Fibroblast of villous mesenchyme (primary cell): ENCODE measurements around the gene CCDC57. TPM values are rescaled to one million over a fixed set of nuclear protein-coding genes. Genes with fewer than 3 reads are reported as not detected.
A peak's percentile ranks its signal among the peaks of the same experiment; 100 is the strongest.

Experiments used
- DNase-seq: peaks from one replicate; pipeline ENCODE4 v3.0.0-alpha.2; 2010; ENCODE audit warnings: low read depth
- H3K4me3 ChIP-seq: 2 replicates; pipeline ENCODE4 v1.5.1; 2011; ENCODE audit warnings: low read depth, mild to moderate bottlenecking, low read length
- total RNA-seq: library from RNA; depleted of rRNA; stranded (reverse); fragments of >200 nt; gene quantifications from 2 replicates; pipeline ENCODE4 v1.2.3, GENCODE V29; 2012
- TF ChIP-seq, protein P1 (sequence below): IDR thresholded peaks from 2 replicates; pipeline ENCODE4 v1.5.1; 2012; ENCODE audit warnings: low read depth, mild to moderate bottlenecking, low read length; ENCODE audit not compliant: insufficient read depth

Gene CCDC57
- total RNA-seq, 1 donor, result 19.9 TPM

DNA sequence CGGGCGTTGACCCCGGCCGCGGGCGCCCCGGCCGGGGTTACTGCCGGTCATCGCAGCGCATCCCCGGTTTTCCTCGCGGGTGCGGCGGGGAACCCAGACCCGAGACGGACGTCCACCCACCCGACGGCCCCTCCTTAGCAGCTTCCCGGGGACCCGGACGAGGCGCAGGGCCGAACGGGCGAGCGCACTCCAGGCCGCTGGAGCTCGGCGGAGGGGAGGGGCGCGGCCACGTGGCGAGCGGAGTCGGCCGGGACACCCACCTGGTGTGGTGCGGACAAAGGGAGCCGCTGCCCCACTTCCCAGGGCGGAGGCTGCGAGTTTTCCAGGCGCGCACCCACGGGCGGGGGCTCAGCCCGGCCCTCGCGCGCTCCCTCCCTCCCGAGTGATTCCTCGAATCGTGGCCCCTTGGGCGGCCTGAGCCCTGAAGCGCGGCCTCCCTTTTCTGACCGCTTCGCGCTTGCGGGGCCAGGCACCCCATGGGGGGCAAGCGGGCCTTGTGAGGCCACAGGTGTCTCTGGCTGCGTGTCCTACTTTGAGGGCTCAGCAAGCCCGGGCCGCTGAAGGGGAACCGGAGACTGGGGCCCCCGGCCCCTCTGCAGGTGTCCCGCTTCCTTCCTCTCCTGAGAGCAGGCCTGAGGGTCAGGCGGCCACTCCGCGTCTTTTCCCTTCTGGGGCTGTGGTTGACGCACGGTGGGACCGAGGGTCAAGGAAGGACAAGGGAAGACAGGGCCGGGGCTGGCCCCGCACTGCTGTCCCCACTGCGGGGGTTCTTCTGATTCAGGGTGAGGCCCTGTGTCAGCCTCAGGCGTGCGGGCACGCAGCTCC, 113.5 kb downstream of the CCDC57 start:
- TF ChIP-seq, protein P1, sequence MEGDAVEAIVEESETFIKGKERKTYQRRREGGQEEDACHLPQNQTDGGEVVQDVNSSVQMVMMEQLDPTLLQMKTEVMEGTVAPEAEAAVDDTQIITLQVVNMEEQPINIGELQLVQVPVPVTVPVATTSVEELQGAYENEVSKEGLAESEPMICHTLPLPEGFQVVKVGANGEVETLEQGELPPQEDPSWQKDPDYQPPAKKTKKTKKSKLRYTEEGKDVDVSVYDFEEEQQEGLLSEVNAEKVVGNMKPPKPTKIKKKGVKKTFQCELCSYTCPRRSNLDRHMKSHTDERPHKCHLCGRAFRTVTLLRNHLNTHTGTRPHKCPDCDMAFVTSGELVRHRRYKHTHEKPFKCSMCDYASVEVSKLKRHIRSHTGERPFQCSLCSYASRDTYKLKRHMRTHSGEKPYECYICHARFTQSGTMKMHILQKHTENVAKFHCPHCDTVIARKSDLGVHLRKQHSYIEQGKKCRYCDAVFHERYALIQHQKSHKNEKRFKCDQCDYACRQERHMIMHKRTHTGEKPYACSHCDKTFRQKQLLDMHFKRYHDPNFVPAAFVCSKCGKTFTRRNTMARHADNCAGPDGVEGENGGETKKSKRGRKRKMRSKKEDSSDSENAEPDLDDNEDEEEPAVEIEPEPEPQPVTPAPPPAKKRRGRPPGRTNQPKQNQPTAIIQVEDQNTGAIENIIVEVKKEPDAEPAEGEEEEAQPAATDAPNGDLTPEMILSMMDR, result no peak
- no peak for DNase-seq
- peak overlapping the region; percentile 55 for H3K4me3 ChIP-seq

GRCh38 chr17:82098169-82098938, 114.3 kb downstream of the CCDC57 start, which contains the start of gene FASN:
TSS of gene FASN (minus strand) at chr17:82098236. CDS start at chr17:82096445, 1,791 bp downstream.
- peak; percentile 96 for DNase-seq
- TF ChIP-seq, protein P1, result peak; percentile 29

DNA sequence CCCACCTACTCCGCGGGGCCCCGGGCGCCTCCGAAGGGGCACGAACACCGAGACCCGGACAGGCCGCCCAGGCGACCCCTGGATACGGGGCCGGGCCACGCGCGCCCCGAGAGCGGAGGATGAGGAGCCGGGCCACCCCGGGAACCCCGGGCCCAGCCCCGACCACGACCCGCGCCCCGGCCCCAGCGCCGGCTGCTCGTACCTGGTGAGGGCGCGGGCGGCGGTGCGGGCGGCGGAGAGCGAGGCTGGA, 114.8 kb downstream of the CCDC57 start:
- DNase-seq, result no peak
- TF ChIP-seq, protein P1, result no peak
- H3K4me3 ChIP-seq, result peak overlapping the region; percentile 72

More at GRCh38 chr17:82098169-82098938, 114.3 kb downstream of the CCDC57 start, which contains the start of gene FASN:
- peak within 1 kb of the TSS; percentile 72 for H3K4me3 ChIP-seq

DNA sequence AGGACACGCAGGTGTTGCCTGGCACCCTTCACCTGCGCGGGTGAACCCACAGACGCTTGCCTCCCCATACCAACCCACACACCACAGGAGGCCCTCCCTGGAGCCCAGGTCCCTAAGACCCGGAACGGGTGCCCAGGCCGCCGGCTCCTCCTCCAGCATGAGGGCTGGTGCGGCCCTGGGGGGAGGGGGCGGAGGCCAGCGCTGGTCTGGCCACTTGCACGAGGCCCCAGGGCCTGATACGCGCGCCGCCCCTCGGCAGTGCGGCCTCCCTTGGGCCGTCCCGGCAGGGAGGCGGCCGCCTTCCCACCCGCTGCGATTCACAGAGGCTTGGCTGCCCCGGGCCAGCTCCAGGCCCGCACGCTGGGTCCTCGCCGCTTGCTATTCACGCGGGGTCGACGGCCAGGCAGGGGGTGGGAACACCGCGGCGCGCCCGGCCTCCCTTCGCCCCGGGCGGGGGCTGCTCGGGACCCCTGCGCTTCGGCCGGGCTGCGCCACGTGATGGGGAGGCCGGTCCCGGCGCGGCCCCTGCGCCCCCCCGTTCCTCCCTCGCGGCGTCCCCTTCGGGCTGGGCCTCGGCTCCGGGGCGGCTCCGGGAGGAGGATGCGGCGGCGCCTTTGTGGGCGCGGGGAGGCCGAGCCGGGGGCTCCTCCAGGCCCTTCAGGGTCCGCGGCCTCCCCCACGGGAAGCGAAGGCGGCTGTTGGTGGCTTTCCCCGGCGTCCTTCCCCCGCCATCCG, 115.3 kb downstream of the CCDC57 start:
- DNase-seq, result peak; percentile 71
- TF ChIP-seq, protein P1, result no peak
- H3K4me3 ChIP-seq, result peak overlapping the region; percentile 72

DNA sequence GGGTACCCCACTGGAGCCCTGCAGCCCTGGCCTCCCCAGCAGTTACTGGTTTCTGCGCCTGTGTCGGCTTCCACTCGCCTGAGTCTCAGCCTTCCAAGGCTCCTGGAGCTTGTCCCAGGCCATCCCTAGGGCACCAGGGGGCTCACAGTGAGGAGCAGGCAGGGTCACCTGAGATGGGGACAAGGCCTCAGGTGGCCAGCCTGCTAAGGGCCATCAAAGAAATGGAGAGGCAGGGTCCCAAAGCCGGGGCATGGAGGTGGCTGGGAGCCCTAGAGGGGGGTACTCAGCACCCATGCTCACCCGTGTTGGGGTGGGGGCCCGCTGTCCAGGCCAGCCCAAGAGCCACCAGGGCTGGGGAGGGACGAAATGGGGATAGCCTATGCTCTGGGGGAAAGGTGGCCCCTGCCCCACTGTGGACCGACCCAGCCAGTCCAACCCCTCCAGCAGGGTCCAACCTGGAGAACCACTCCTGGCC, 115.9 kb downstream of the CCDC57 start:
- TF ChIP-seq, protein P1, result no peak
- no peak for DNase-seq

More for the DNA sequence above, 115.9 kb downstream of the CCDC57 start:
- peak overlapping the region; percentile 72 for H3K4me3 ChIP-seq
